GM12891 (cell line): ENCODE data around the gene KRT4.

Source experiments
- DNase-seq: peaks from one replicate; pipeline ENCODE4 v3.0.0; 2011; ENCODE audit warnings: low spot score; ENCODE audit not compliant: insufficient read length
- FAIRE-seq: peaks from 2 replicates; lab custom pipeline; 2011; peaks lifted over from hg19 to GRCh38; lab: Jason Lieb, UNC
- PAX5 ChIP-seq: IDR thresholded peaks from 2 replicates; pipeline ENCODE4 v1.6.1; 2011; ENCODE audit warnings: low read length, moderate library complexity, mild to moderate bottlenecking; ENCODE audit not compliant: insufficient read depth, severe bottlenecking
- POLR2A ChIP-seq: IDR thresholded peaks from 2 replicates; pipeline ENCODE4 v1.6.1; 2011; ENCODE audit warnings: low read depth, low read length, control low read depth
- POLR2AphosphoS5 ChIP-seq: IDR thresholded peaks from 2 replicates; pipeline ENCODE4 v1.6.1; 2011; ENCODE audit warnings: low read depth, low read length, control low read depth
- POU2F2 ChIP-seq: IDR thresholded peaks from 2 replicates; pipeline ENCODE4 v1.6.1; 2011; ENCODE audit warnings: low read depth, mild to moderate bottlenecking, control low read depth, low read length, moderate library complexity
- SPI1 ChIP-seq: IDR thresholded peaks from 2 replicates; pipeline ENCODE4 v1.6.1; 2011; ENCODE audit warnings: low read depth, low read length, control low read depth
- TAF1 ChIP-seq: IDR thresholded peaks from 2 replicates; pipeline ENCODE4 v1.6.1; 2011; ENCODE audit warnings: low read depth, low read length, control low read depth

Gene KRT4

DNA sequence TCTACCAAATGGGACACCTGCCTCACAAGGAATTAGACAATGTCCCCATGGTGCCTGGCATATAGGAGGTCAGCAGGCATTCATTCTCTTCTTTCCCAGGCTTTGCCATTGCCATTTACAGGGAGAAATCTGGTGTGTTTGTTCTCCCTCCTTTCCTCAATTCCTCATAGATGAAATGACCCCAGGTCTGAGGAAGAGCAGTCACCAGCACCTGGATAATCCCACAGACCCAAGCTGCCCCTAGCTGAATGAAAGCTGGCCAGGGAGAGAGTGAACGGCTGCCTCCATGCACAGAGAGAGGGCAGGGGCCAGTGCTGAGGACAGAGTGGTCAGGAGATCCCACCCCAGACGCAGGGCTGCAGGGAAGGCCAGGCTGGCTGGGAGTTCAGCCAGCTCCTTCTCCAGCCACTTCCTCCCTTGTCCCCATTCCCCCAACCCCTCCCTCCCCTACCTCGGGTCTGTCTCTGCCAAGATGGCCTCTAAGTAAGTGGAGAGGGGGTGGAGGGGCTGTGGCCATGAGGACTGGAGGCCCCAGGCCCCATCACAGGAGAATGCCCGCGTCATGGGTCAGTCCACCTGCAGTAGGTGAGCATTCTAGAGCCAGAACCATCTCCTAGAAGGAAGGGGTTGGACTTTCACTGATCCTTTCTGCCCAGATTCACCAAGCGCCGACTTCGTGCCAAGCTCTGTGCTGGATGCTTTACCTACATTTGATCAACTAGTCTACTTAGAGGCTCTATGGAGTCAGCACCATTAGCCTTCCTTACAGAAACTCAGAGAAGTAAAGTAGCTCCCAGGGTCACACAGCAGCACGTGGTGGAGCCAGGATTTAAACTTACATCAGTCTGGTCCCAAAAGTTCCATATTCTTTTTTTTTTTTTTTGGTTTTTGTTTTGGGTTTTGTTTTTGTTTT is 2.0 kb upstream of the KRT4 start:
- FAIRE-seq: no peak
- TF ChIP-seq POLR2A: no peak
- TF ChIP-seq TAF1: no peak
- no peak for TF ChIP-seq POLR2AphosphoS5
- DNase-seq: no peak

DNA sequence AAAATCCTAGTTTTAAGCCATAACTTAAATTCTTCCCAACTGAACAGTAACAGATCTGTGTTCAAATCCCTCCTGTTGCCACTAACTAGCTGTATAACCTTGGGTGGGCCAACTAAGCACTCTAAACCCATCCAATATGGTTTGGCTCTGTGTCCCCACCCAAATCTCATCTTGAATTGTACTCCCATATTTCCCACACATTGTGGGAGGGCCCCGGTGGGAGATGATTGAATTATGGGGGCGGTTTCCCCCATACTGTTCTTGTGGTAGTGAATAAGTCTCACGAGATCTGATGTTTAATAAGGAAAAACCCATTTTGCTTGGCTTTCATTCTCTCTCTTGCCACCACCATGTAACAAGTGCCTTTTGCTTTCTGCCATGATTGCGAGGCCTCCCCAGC is 1.2 kb upstream of the KRT4 start:
- TF ChIP-seq PAX5 (no peak), POLR2A (no peak), TAF1 (no peak)
- no peak for DNase-seq
- FAIRE-seq: no peak

DNA sequence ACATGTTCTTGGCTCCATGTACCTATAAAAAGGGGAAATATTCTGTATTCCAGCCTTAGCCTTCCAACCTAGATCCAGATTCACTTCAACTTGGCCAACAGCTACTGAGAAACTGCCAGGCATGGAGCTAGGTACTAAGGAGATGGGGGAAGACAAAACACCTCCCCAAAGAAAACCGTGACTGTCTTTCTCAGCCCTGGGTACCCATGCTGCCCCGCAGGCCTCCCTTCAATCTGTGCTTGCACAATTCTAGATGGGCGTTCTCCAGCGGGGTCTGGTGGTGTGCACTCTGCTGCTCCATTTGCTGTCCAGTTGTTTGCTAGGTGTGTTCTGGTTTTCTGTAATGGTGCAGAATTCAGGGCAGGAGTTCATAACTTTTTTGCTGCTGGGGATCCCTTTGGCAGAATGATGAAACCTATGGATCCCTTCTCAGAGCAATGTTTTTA is 817 bp upstream of the KRT4 start:
- no peak for TF ChIP-seq POLR2AphosphoS5
- TF ChIP-seq TAF1: no peak
- no peak for TF ChIP-seq PAX5
- TF ChIP-seq POU2F2: no peak
- FAIRE-seq: no peak
- no peak for DNase-seq

- DNase-seq (no peak), FAIRE-seq (no peak)
- TF ChIP-seq POLR2A: no peak
- TF ChIP-seq POU2F2: no peak
- no peak for TF ChIP-seq TAF1
- no peak for TF ChIP-seq SPI1
- TF ChIP-seq PAX5: no peak
- no peak for TF ChIP-seq POLR2AphosphoS5
Observed at GRCh38 chr12:52813203-52813819, 605 bp downstream of the KRT4 start.

DNA sequence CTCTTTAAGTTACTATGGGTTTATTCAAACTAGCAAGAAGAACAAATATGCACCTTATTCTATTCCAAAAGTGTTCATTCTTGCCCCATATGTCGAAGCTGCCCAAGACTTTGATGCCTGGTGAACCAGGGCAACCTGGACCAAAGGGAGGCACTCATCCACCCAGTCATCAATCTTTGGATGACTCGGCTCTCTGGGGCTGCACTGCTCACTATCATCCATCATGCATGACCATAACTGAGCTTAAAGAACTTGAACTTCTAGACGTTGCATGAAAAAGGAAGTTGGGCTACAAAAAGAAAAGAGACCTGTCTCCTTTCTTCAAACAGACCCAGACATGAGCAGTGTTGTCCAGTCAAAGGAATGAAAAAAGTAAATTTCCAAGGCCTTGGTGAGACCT is 1.2 kb downstream of the KRT4 start:
- DNase-seq (no peak), FAIRE-seq (no peak)
- TF ChIP-seq TAF1: no peak
- no peak for TF ChIP-seq POLR2AphosphoS5
- TF ChIP-seq POU2F2: no peak
- TF ChIP-seq SPI1: no peak
- TF ChIP-seq PAX5: no peak
- TF ChIP-seq POLR2A: no peak

GRCh38 chr12:52812073-52812400 is 1.9 kb downstream of the KRT4 start:
- FAIRE-seq: no peak
- no peak for DNase-seq
- TF ChIP-seq SPI1: no peak
- TF ChIP-seq POLR2A: no peak
- TF ChIP-seq TAF1: no peak
- no peak for TF ChIP-seq POLR2AphosphoS5
- no peak for TF ChIP-seq PAX5
- no peak for TF ChIP-seq POU2F2

DNA sequence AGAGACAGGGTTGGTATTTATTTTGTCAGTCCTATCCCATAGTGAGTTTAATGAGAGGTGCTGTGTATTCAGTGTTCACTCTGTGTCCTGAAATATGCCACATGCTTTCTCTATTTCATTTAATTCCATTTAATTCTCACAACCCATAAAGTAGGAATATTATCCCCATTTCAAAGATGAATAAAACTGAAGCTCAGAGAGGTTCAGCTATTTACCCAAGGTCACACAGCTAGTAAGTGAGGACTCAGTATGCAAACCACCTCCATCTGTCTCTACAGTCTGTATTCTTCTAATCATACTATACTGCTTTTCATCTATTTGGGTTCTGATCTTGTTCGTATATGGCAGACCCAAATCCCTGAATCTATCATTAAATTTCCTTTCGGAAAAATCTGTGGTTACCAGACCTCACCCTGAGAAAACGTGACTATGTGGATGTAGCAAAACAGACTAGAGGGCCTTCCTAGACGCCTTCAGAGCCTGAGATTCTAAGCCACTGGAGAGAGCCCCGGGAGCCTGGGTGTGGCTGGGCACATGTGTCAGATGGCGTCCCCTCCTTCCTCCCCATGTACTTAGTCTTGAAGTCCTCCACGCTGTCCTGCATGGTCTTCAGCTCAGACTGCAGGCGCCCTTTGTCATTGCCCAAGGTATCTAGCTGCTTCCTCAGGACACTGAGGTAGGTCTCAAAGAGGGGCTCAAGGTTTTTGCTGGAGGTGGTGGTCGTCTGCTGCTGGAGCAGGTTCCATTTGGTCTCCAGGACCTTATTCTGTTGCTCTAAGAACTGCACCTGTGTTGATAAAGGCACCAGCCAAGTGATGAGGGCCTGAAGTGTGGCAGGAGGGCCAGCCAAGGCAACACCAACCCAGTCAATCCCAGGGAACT is 2.5 kb downstream of the KRT4 start:
- TF ChIP-seq POU2F2 (no peak), TAF1 (no peak), POLR2AphosphoS5 (no peak), POLR2A (no peak), PAX5 (no peak), SPI1 (no peak)
- FAIRE-seq (no peak), DNase-seq (no peak)

DNA sequence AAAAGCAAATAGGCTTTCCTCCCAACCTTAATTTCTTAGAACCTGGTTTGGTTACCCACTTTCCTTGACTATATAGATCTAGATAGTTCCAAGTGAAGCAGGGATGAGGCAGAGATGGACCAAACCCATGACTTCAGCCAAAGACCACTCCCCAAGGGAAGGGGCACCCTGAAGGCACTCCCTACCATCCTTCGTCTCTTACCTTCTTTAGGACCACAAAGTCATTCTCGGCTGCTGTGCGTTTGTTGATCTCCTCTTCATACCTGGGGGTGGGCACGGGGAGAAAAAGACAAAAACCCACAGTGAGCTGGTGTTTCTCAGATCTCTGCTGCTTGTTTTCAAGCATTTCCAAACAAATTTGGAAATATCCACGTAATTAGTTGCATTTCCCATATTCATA is 3.4 kb downstream of the KRT4 start:
- no peak for FAIRE-seq
- DNase-seq: no peak
- no peak for TF ChIP-seq SPI1
- no peak for TF ChIP-seq POLR2A
- TF ChIP-seq POLR2AphosphoS5: no peak
- no peak for TF ChIP-seq PAX5
- no peak for TF ChIP-seq POU2F2
- no peak for TF ChIP-seq TAF1

- TF ChIP-seq POLR2A: no peak
- no peak for TF ChIP-seq TAF1
- TF ChIP-seq POLR2AphosphoS5: no peak
- TF ChIP-seq PAX5: no peak
- no peak for TF ChIP-seq SPI1
- TF ChIP-seq POU2F2: no peak
- no peak for DNase-seq
- no peak for FAIRE-seq
Observed at GRCh38 chr12:52809166-52809565, 4.8 kb downstream of the KRT4 start.
